Fibroblast of lung (primary cell): Measurements from ENCODE around the gene TUBGCP6.

Experiments
- CTCF ChIP-seq, 2 donors: IDR thresholded peaks in 1 of 2; conservative IDR thresholded peaks in 1 of 2; 1 replicate in 1 of 2; 2 replicates in 1 of 2; pipeline ENCODE4 v1.5.1; 2011 to 2012; ENCODE audit warnings: low read length in 2 of 2, control low read depth in 1 of 2, inconsistent platforms in 1 of 2, low read depth in 1 of 2, mild to moderate bottlenecking in 1 of 2
- EZH2 ChIP-seq: IDR thresholded peaks from 2 replicates; pipeline ENCODE4 v1.5.1; 2012; ENCODE audit warnings: low read length, control low read depth, mild to moderate bottlenecking; ENCODE audit errors: missing control alignments

- TF ChIP-seq EZH2, result no peak
- no peak for TF ChIP-seq CTCF (conservative IDR thresholded peaks at IDR 0.05 in 1 of 2, IDR thresholded peaks at IDR 0.05 in 1 of 2; ENCODE audit: low read depth in 1 of 2, low read length in 2 of 2)
Observed at GRCh38 chr22:50177537-50178470, 67.0 kb downstream of the TUBGCP6 start.
